Endothelial cell of umbilical vein (primary cell): Measurements from ENCODE around the gene PPIL1.

ENCODE experiments used
- CTCF ChIP-seq, 2 donors: IDR thresholded peaks; 1 replicate in 1 of 2; 2 replicates in 1 of 2; pipeline ENCODE4 v1.5.1; 2011; ENCODE audit warnings: low read length in 2 of 2, mild to moderate bottlenecking in 2 of 2, moderate library complexity in 2 of 2, control low read depth in 1 of 2, inconsistent platforms in 1 of 2, low read depth in 1 of 2; ENCODE audit not compliant: insufficient read depth in 1 of 2; ENCODE audit errors: extremely low read depth in 1 of 2
- EZH2 ChIP-seq: IDR thresholded peaks from 2 replicates; pipeline ENCODE4 v1.6.1; 2012; ENCODE audit warnings: borderline replicate concordance, low read depth, mild to moderate bottlenecking, moderate library complexity, low read length, inconsistent platforms; ENCODE audit not compliant: severe bottlenecking
- POLR2A ChIP-seq: IDR thresholded peaks from 2 replicates; pipeline ENCODE4 v1.6.1; 2012; ENCODE audit warnings: low read depth, mild to moderate bottlenecking, control low read depth, low read length
- POLR2AphosphoS5 ChIP-seq: IDR thresholded peaks from 2 replicates; pipeline ENCODE4 v1.6.1; 2012; ENCODE audit warnings: low read depth, mild to moderate bottlenecking, control low read depth, low read length, moderate library complexity; ENCODE audit not compliant: insufficient read depth

DNA sequence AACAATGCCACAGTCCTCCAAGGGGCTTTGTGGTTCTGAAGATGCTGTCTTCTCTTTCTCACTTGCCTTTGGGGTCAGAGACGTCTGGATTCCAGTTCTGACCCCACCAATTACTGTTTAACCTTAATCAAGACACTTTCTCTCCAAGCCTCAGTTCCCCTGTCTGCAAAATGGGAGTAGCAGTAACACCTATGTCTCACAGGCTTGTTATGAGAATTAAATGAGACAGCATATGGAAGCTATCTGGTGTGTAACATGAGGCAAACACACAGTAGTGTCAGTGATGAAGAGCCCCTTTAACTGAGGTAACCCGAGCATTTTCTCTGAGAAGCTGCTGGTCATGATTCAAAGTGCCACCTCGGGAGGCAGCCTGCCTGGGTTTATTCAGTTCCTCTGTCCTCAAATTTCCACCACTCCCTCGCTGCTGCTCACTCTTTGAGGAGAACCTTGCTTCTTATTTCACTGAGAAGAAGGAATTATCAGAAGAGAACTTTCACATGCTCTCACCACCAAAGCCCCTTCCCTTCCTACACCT lies 11.7 kb downstream of the PPIL1 start:
- no peak for TF ChIP-seq CTCF (IDR thresholded peaks at IDR 0.05; ENCODE audit: extremely low read depth in 1 of 2, insufficient read depth in 1 of 2, low read depth in 1 of 2, low read length in 2 of 2)
- no peak for TF ChIP-seq POLR2AphosphoS5
- TF ChIP-seq POLR2A, result no peak
- no peak for TF ChIP-seq EZH2
